ENCODE results near the gene ARR3.

DNA sequence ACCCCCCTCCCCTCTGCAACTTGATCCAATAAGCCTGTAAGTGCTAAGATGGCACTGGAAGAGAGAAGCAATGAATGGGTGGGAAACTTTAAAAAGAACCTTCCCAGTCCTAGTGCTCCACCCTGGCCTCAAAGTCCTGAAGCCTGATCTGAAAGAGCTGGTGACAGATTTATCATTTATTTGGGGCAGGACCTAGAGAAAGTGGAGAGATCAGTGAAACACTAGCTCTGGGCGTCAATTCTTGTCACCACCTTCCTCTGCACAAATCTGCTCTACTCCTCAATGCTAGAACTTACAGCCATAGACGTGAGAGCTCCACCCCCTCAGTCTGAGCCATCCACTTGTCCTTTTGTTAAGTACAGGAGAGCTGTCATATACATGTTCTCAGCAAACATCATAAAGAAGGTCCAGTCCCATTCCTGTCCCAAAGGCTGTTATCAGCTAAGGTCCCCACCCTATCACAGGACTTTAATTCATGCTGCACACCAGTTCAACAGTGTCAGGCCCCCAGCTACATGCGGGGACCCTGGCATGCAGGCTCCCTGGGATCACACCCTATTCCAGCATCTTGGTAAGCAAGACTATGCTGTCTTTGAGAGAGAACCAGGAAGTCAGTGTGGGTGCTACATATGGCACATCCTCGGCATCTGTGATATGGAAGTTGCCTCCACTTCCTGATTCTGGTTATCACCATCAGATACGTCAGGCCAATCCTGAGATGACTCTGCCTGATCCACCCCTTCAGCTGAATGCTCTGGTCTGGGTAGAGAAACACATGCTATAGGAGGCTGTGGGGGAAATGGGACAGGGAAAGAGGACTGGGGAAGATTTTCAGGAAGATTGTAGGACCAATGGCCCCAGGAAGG, 10.5 kb upstream of the ARR3 start:
- no peak for TF ChIP-seq POLR2A (IDR thresholded peaks at IDR 0.05)
- TF ChIP-seq, protein P1, sequence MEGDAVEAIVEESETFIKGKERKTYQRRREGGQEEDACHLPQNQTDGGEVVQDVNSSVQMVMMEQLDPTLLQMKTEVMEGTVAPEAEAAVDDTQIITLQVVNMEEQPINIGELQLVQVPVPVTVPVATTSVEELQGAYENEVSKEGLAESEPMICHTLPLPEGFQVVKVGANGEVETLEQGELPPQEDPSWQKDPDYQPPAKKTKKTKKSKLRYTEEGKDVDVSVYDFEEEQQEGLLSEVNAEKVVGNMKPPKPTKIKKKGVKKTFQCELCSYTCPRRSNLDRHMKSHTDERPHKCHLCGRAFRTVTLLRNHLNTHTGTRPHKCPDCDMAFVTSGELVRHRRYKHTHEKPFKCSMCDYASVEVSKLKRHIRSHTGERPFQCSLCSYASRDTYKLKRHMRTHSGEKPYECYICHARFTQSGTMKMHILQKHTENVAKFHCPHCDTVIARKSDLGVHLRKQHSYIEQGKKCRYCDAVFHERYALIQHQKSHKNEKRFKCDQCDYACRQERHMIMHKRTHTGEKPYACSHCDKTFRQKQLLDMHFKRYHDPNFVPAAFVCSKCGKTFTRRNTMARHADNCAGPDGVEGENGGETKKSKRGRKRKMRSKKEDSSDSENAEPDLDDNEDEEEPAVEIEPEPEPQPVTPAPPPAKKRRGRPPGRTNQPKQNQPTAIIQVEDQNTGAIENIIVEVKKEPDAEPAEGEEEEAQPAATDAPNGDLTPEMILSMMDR (IDR thresholded peaks at IDR 0.05) = no peak

Data from right lobe of liver (tissue), 4 donors.